ENCODE data around the gene RAB3C. TPM values are rescaled to one million over a fixed set of nuclear protein-coding genes. Genes with fewer than 3 reads are reported as not detected.
"Not testable (repeated sequence)": the region's sequence is repeated elsewhere in the genome, so short reads cannot be mapped to it uniquely, and the experiment has no call there.

RAB3C gene
- total RNA-seq, 1 donor from 2014 or later = 4.2 TPM

DNA sequence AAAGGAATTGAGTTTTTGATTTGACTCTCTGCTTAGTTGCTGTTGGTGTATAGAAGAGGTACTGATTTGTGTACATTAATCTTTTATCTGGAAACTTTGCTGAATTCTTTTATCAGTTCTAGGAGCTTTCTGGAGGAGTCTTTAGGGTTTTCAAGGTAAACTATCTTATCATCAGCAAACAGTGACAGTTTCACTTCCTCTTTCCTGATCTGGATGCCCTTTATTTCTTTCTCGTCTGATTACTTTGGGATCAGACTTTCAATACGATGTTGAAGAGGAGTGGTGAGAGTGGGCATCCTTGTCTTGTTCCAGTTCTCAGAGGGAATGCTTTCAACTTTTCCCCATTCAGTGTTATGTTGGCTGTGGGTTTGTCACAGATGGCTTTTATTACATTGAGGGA lies 17.7 kb downstream of the RAB3C start:
- not testable (repeated sequence) for DNase-seq (ENCODE audit: extremely low read depth, low read depth, low spot score)

DNA sequence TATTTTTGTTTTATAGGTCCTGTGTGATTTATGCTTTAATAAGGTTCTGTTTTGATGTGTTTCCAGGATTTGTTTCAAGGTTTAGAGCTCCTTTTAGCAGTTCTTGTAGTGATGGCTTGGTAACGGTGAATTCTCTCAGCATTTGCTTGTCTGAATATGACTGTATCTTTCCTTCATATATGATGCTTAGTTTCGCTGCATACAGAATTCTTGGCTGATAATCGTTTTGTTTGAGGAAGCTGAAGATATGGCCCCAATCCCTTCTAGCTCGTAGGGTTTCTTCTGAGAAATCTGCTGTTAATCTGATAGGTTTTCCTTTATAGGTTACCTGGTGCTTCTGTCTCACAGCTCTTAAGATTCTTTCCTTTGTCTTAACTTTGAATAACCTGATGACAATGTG lies 20.0 kb downstream of the RAB3C start:
- DNase-seq (ENCODE audit: extremely low read depth, low read depth, low spot score) = not testable (repeated sequence)

DNA sequence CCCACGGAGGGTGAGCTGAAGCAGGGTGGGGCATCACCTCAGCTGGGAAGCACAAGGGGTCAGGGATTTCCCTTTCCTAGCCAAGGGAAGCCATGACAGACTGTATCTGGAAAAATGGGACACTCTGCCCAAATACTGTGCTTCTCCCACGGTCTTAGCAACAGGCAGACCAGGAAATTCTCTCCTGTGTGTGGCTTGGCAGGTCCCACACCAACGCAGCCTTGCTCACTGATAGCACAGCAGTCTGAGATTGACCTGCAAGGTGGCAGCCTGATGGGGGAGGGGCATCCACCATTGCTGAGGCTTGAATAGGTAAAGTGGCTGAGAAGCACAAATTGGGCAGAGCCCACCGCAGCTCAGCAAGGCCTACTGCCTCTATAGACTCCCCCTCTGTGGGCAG lies 23.2 kb downstream of the RAB3C start:
- no peak for DNase-seq (ENCODE audit: extremely low read depth, low read depth, low spot score)

DNA sequence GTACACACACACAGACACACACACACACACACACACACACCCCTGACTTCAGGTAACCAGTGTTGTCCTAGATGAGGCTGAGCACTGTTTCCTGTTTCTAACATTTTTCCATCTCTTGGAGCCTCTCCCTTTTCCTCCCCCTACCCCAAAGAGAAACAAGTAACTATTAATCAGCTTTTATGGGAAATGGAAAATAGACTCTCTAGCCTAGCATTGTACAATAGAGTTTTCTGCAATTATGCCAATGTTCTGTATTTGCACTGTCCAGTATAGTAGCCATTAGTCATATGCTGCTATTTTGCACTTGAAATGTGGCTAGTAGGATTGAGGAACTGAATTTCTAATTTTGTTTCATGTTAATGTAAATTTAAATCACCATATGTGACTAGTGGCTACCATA lies 33.1 kb downstream of the RAB3C start:
- DNase-seq (ENCODE audit: extremely low read depth, low read depth, low spot score) = no peak

DNA sequence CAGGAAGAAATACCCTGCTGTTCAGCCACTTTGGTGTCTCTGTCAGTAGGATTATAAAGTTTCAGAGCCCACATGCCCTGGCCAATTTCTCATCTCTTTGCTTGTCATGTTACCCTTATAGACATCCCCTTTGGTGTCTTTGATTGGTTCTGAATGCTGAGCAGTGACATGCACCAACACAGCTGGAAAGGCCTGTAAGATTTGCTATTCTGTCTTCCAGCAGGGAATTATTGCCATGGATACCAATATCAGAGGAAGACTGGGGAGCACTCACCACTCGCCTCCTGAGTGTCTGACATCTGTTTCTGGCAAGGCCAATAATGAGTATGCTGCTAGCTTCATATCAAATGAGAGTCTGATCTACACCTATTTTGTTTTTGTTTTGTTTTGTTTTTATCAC lies 34.4 kb downstream of the RAB3C start:
- DNase-seq (ENCODE audit: extremely low read depth, low read depth, low spot score) = no peak

DNA sequence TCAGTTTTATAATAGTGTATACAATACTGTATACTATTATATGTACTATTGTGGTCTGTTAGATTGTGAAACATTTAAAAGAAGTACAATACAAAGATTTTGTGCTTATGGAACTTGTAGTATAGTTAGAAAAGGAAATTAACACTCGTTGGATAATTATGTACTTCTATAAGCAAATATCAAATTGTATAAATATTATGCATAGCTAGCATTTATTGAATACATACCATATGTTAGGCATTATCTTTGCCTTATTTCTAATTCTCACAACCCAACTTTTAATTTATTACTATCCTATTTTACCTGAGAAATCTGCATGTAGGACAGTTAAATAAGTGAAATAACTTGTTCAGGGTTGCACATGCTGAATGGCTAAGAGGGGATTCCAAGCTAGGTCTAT lies 37.5 kb downstream of the RAB3C start:
- DNase-seq (ENCODE audit: extremely low read depth, low read depth, low spot score) = no peak

DNA sequence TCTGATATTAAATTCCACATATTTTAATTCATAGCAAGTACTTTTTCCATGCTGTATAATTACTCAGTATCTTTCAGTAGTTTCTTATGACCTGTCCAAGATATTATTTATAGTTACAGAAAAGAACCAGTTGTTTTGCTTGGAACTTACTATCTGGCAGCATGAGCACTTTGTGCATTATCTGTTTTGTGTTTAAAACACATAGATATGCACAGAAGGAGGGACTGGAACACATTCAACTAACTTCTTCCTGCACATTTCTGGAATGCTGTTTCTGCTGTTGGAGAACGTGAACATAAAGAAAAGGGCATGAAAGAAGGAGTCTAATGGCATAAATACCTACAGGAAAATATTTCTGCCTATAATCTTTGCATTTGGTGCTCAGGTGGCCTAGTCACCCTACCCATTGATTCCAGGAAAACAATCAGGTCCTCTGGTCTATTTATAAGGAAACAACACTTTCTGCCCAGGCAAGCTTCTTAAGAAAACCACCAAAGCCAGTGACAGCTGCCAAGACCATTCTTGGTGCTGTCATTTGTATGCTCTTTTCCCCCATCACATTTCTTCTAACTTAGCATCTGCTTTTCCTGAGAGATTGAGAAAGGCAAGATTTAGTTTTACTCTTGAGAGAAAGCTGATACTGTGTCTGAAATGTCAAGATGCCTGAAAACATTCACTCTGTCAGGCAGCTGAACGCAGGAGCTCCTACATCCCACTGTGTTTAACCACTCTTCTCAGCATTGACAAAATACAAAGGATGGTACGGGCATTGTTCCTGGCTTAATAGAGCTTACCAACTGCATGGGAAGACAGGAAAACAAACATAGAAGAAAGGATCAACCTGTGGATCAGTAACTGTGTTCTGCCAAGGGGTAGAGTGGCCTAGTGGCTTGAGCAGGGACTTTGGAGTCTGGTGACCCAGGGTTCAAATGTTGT lies 40.3 kb downstream of the RAB3C start:
- no peak for DNase-seq (ENCODE audit: extremely low read depth, low read depth, low spot score)

DNA sequence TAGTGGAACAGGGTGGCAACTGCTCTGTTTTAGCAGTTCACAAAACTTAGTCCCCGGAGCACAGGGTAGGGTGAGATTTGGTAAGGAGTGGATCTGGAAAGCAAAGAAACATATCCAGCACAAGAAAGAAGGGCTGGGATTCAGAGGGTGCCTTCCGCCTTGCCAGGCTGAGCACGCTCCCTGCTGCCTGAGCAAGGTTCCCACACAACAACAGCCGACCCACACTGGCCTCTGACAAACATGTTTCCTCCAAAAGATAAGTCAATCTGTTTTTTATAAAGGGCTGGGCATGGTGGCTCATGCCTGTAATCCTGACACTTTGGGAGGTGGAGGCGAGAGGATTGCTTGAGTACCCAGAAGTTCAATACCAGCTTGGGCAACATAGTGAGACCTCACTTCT lies 45.8 kb downstream of the RAB3C start:
- no peak for DNase-seq (ENCODE audit: extremely low read depth, low read depth, low spot score)

DNA sequence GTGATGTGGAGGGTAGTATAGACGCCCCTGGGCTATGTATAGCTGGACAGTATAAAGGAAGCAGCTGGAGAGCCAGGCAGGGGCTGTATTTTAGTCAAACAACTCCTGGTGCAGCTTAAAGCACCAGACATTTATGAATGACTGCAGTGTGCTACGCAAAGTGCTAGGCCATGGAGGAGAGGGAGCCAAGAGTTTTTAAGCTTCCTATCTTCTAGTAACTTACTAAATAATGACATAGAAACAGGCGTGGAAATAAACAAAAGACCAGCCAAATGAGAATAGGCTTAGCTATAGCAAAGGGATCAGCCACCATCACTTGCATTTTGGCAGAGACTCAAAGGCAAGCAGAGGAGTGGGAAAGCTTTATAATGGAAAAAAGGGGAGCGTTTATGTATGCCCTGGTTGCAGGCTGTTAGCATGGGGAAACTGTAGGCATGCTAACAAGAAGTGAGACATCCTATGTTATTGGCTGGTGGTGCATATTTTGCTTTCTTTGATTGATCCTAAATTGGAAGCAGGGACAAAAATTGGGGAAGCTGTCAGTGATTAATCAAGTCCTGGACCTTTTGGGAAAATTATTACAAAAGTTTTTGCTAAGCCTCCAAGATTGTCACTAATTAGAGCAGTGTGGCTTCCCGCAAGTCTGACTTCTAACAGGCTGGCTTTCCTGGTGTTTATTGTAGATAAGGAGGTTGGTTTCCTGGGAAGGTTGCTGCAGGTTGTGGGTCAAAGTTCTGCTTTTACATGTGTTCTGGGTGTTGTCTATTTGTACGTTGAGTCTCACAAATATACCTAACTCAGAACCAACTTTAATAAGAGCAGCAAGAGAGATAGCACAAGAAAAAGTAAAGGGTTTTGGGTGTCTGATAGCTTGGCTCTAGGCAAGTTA lies 46.6 kb downstream of the RAB3C start:
- peak; percentile 10 for DNase-seq (ENCODE audit: extremely low read depth, low read depth, low spot score)

DNA sequence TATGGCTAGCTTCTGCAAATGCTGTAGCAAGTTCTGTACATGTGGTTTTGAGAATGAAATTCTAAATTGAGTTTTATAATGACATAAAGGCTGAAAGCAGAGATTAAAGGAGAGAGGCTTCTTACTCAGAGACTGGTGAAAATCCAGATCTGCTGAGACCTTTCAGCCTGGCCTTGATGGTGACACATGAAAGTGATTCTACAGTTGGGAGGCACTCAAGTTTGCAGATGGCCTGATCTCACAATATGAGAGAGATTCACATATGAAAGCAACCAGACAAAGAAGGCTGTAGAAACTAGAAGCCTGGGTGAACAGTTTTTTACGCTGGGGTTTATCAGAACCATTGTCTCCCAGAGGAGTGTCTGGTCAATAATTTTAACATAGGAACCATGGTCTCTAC lies 49.0 kb downstream of the RAB3C start:
- DNase-seq (ENCODE audit: extremely low read depth, low read depth, low spot score) = no peak

DNA sequence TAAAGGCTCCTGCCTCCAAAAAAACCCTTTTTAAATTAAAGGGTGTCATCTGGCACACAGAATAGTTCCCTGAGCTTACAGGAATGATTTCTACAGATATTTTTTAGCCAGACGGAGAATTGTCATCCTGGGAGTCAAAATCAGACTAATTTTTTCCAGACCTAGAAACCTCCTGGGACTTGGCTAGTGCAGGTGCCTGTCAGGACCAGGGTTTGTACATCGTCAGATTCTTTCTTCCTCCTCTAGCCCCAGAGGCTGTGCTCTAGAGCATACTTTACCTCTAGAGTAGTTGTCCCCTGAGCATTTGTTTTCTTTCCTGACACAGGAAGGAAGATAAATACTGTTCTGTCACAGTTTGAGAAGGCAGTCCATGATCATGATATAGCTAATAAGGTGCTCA lies 52.5 kb downstream of the RAB3C start:
- no peak for DNase-seq (ENCODE audit: extremely low read depth, low read depth, low spot score)

DNA sequence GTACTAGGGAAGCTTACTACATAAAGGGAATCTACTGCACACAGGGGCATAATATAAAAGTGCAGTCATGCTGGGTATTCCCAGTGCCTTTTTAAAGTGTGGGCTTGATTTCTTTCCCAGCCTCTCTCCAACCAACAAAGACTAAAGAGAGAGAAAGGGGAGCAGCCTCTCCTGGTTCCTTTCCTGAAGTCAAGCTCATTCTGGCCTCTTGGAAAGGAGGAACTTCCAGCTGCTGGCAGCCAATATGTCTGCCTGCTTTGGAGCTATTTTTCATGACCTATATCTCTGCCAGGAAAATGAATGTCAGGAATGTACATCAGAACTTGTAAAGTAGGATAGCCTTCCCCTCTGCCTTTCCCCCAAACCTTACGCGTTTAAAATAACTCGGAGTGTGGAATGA lies 57.1 kb downstream of the RAB3C start:
- no peak for DNase-seq (ENCODE audit: extremely low read depth, low read depth, low spot score)

DNA sequence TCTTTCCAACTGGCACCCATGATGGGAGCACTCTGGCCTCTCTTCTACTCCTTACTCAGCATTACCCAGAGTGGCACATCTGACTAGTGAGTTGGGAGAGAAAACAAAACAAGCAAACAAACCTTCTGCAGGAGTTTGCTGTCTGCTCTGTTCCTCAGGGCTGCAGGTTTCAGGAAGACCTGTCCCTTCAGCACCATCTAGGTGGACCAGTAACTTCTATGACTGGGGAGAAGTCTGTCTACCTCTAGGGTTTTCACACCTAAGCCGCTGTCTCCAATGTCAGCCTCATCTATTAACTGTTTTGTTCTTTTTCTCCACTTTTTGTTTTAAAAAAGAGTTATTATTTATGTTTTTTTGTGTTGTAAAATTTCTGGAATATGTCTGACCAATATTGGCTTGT lies 58.7 kb downstream of the RAB3C start:
- DNase-seq (ENCODE audit: extremely low read depth, low read depth, low spot score) = no peak

DNA sequence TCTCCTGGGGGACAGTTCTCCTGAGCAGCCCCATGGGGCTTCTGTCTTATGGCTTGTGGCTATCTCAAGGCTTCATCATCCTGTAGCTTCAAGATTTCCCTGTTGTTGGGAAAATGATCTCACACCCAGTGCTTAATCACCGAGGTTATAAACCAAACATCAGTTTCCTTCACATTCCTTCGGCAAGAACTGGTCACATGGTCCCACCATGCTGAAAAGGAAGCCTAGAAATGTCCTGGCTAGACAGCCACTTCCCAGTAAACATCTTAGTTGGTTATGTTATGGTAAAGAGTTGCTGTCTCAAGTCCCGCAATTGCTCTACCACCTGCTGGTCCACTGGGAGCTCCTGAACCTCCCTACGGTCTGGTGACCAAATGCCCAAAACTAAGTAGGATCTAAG lies 66.0 kb downstream of the RAB3C start:
- DNase-seq (ENCODE audit: extremely low read depth, low read depth, low spot score) = peak; percentile 64

DNA sequence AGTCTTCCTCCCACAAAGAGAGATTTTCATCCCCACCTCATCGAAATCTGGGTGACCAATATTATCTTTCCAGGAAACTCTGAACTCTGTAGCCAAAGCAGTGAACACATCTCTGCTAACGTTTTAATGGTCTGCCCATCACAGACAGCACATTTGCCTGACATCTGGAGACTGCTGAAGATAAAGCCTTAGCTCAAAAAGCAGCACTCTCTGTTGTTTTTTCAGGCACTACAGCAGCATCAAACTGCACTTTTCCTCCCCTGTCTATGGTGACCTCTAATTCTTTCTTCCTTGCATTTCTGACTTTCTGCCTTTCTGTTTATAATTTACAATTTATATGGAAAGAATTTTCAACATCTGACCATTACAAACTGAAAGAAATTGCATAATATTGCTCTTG lies 66.8 kb downstream of the RAB3C start:
- DNase-seq (ENCODE audit: extremely low read depth, low read depth, low spot score) = no peak

DNA sequence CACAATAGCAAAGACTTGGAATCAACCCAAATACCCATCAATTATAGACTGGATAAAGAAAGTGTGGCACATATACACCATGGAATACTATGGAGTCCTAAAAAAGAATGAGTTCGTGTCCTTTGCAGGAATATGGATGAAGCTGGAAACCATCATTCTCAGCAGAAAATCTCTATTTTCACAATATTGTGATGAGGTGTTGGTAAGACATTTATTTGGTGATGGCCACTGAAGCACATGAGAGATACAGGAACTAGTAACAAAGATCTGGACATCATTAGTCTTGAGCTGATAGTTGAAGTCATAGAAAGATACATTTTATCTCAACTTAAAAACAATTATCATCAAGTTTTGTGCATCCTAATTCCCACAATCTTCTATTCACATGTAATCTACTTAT lies 70.6 kb downstream of the RAB3C start:
- no peak for DNase-seq (ENCODE audit: extremely low read depth, low read depth, low spot score)

DNA sequence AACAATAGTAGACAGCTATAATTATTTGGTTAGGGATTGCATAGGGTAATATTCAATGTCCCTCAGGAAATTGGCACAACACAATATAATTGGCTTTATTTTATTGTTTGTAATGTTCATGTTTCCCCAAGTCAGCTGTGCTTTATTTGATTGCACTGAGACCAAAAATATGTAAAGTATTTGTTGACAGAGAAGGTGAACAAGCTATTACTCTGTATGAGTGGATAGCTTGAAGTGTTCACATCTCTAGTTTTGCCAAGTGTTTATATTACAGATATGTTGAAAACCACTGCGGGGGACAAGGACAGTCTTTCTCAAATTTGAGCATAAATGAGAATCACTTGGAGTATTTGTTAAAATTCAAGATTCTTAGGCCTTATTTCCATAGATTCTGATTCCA lies 83.3 kb downstream of the RAB3C start:
- no peak for DNase-seq (ENCODE audit: extremely low read depth, low read depth, low spot score)

DNA sequence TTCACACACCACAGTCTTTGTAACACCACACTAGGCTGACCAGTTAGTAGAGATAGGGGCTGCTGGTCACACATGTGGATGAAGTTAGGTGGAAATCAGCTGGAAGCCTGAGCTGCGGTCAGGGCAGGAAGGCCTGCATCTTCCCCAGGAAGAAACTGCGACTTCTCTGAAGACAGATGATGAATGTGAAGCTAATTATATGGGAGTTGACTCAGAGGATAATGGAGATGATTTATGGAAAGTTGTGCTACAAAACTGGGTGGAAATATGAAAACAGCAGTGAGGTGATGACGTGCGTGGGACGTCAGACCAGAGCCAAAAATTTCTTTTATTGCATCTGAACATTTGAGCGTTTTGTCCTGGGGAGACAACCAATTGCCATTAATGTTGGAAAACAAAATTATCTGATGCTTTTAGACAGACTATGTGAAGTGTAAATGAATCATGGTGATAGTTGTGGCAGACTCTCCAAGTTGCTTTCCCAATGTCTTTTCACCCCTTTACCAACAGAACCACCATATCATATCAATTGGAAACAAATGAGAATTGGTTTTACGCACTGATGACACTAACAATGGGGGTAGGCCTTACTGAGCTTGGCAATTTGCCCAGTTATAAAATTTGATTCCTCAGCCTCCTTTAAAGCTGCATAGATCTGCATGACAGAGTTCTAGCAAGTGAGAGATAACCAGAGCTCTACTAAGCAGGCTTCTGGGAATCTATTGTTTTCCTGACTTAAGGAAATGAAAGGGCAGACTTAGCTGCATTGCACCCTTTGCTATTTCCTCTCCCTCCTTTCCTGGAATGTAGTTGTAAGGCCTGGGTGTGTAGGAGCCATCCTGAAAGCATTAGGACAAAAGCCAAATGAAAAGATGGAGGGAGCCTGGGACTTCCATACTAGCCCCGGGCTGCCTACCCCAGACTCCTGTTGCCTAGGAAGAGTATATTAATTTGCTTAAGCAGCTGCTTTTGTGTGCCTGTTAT lies 84.0 kb downstream of the RAB3C start:
- DNase-seq (ENCODE audit: extremely low read depth, low read depth, low spot score) = peak; percentile 91

DNA sequence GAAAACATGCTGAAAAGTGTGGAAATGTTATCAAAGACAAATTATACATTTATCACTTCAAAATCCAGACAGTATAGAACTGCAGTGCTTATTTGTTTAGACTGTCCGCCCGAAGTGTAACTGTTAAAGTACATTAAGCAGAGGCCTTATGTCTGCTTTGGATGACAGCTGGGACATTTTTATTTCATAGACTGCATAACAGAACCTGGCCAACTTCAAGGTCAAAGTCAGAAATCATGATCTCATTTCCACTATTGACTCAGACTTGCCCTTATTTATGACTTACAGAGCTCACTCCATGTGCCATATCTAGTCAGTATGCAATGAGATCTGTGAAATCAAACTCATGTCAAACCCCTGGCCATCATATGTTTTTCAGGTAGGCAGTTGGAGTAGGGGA lies 87.7 kb downstream of the RAB3C start:
- DNase-seq (ENCODE audit: extremely low read depth, low read depth, low spot score) = no peak

DNA sequence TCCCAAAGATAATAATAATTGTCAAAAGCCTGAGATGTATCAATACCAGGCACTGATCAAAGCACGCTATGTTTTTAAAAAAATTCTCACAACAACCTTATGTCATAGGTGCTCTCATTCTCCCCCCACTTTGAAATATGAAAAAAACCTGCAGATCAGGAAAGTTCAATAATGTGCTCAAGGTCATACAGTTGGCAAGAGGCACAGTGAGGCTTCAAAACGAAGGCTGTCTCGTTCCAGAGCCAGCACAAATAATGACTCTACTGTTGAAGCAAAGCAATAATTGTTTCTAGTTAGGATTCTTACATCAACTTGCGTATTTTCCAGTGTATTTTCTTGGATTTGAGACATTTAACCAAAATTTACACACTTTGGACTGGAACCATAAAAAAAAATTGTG lies 88.3 kb downstream of the RAB3C start:
- no peak for DNase-seq (ENCODE audit: extremely low read depth, low read depth, low spot score)

DNA sequence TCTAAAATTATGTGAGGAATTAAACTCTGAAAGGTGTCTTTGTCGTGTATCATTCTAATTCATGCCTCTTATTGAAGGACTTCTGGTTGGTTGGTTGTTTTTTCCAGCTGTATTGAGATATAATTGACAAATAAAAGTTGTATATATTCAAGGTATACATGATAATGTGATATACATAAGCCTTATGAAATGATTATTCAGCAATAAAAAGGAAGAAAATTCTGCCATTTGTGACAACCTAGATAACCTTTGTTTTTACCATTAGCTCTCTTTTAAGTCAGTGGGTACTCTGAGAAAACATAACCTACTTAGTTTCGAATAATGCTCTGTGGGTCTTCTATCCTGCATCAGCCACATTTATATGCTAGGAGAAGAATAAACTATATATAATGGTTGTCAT lies 89.6 kb downstream of the RAB3C start:
- DNase-seq (ENCODE audit: extremely low read depth, low read depth, low spot score) = no peak

All from glomerular endothelial cell (primary cell).